Loucy (cell line): Measurements from ENCODE around the gene CD83.

Experiments used
- EZH2phosphoT487 ChIP-seq: fragments of 200-600 bp; IDR thresholded peaks from 2 replicates; pipeline ENCODE4 v1.6.1; 2018; ENCODE audit warnings: antibody characterized with exemption, mild to moderate bottlenecking, moderate library complexity, borderline replicate concordance
- TF ChIP-seq, protein P1 (sequence below): fragments of 200-600 bp; sonication (generic); conservative IDR thresholded peaks from 2 replicates; pipeline ENCODE4 v1.5.1; 2014; ENCODE audit warnings: mild to moderate bottlenecking, antibody characterized with exemption, low read length

DNA sequence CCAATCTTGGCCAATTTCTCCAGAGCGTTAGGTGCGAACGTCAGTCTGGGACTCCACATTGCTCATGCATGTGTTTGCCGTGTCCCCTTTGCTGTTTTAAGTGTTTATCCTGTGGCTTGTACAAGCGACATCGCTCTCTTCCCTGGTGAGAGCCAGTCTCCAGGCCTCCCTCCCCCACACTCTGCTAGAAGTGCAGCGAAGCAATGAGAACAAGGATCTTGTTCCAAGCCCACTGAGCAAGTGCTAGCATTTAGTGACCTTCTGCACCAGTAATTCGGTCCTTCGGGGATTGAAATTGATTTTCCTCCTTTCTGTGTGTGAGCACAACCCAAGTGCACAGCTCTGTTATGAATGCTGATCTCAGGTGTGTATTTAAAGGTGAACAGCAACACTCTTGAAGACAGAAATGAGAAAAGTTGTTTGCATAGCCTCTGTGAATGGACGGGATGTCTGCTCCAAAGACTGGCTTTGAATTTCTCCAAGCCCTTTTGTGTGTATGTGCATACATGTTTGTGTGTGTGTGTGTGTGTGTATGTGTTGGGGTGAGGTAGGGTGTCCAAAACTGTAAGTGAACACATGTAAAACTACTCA, 29.0 kb downstream of the CD83 start:
- TF ChIP-seq, protein P1, sequence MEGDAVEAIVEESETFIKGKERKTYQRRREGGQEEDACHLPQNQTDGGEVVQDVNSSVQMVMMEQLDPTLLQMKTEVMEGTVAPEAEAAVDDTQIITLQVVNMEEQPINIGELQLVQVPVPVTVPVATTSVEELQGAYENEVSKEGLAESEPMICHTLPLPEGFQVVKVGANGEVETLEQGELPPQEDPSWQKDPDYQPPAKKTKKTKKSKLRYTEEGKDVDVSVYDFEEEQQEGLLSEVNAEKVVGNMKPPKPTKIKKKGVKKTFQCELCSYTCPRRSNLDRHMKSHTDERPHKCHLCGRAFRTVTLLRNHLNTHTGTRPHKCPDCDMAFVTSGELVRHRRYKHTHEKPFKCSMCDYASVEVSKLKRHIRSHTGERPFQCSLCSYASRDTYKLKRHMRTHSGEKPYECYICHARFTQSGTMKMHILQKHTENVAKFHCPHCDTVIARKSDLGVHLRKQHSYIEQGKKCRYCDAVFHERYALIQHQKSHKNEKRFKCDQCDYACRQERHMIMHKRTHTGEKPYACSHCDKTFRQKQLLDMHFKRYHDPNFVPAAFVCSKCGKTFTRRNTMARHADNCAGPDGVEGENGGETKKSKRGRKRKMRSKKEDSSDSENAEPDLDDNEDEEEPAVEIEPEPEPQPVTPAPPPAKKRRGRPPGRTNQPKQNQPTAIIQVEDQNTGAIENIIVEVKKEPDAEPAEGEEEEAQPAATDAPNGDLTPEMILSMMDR, result no peak
- no peak for TF ChIP-seq EZH2phosphoT487
